SU-DHL-6 (cell line): ENCODE measurements around the gene ROR1.

Experiments
- H2AFZ ChIP-seq: fragments of 200-600 bp; sonication (generic); 2 replicates; pipeline ENCODE4 v1.6.1; 2014; ENCODE audit warnings: low read depth, mild to moderate bottlenecking, moderate library complexity, mixed read lengths, antibody characterized with exemption, low read length; ENCODE audit not compliant: severe bottlenecking
- H3F3A ChIP-seq: fragments of 200-600 bp; shearing (Covaris generic); 2 replicates; pipeline ENCODE4 v1.6.0; 2016; ENCODE audit warnings: antibody characterized with exemption, mild to moderate bottlenecking; ENCODE audit not compliant: insufficient read depth
- H3K27ac ChIP-seq: fragments of 200-600 bp; sonication (generic); 2 replicates; pipeline ENCODE4 v1.5.1; 2016; ENCODE audit warnings: low read depth, mild to moderate bottlenecking, low read length, moderate library complexity, mixed read lengths
- H3K27me3 ChIP-seq: fragments of 200-600 bp; sonication (generic), shearing (Covaris generic); 2 replicates; pipeline ENCODE4 v1.6.0; 2014; ENCODE audit warnings: mild to moderate bottlenecking, low read length
- H3K36me3 ChIP-seq: fragments of 200-600 bp; sonication (generic); 2 replicates; pipeline ENCODE4 v1.6.1; 2014; ENCODE audit warnings: mild to moderate bottlenecking, low read length, mixed read lengths
- H3K4me2 ChIP-seq: fragments of 300-600, 200-600 bp; shearing (Covaris generic), sonication (generic); 2 replicates; pipeline ENCODE4 v1.6.0; 2014; ENCODE audit warnings: low read length, low read depth, mild to moderate bottlenecking; ENCODE audit not compliant: poor library complexity, severe bottlenecking
- H3K4me3 ChIP-seq: fragments of 200-600 bp; sonication (generic); 2 replicates; pipeline ENCODE4 v1.5.1; 2014; ENCODE audit warnings: antibody characterized with exemption, low read length, mild to moderate bottlenecking, mixed read lengths; ENCODE audit not compliant: insufficient read depth, poor library complexity, severe bottlenecking
- H3K79me2 ChIP-seq: fragments of 200-600 bp; sonication (generic); 2 replicates; pipeline ENCODE4 v1.6.1; 2014; ENCODE audit warnings: mild to moderate bottlenecking, low read length, moderate library complexity; ENCODE audit not compliant: insufficient read depth
- H3K9ac ChIP-seq: fragments of 200-600 bp; sonication (generic); 2 replicates; pipeline ENCODE4 v1.7.0; 2014; ENCODE audit warnings: mild to moderate bottlenecking, low read length
- H3K9me2 ChIP-seq: fragments of 200-600 bp; sonication (generic); replicated peaks from 2 replicates; pipeline ENCODE4 v1.6.1; 2014; ENCODE audit warnings: low read length; ENCODE audit not compliant: insufficient read depth
- H3K9me3 ChIP-seq: fragments of 200-600 bp; sonication (generic); 2 replicates; pipeline ENCODE4 v1.6.1; 2014; ENCODE audit warnings: low read length, mixed read lengths; ENCODE audit not compliant: insufficient read depth
- H4K20me1 ChIP-seq: fragments of 200-600 bp; sonication (generic); 2 replicates; pipeline ENCODE4 v1.6.1; 2014; ENCODE audit warnings: low read depth, mild to moderate bottlenecking, antibody characterized with exemption, low read length, moderate library complexity, mixed read lengths
- CTCF ChIP-seq: fragments of 200-600 bp; sonication (generic); IDR thresholded peaks from one replicate; pipeline ENCODE4 v1.5.1; 2017; ENCODE audit warnings: antibody characterized with exemption, mild to moderate bottlenecking, low read length, moderate library complexity; ENCODE audit not compliant: insufficient read depth, poor library complexity, severe bottlenecking
- EZH2phosphoT487 ChIP-seq: fragments of 200-600 bp; sonication (generic), shearing (Covaris generic); conservative IDR thresholded peaks from 2 replicates; pipeline ENCODE4 v1.6.1; 2018; ENCODE audit warnings: mild to moderate bottlenecking, antibody characterized with exemption, low read length, moderate library complexity, mixed read lengths

ROR1 gene

GRCh38 chr1:64038965-64039364 lies 265.1 kb downstream of the ROR1 start:
- Histone ChIP-seq H3K9ac (no peak overlapping the region), H3K27me3 (no peaks in the 10 kb centered on the region), H3K79me2 (no peaks in the 10 kb centered on the region), H2AFZ (no peak overlapping the region), H3K27ac (no peak overlapping the region), H3K4me2 (no peak overlapping the region), H3K36me3 (no peaks in the 10 kb centered on the region), H3F3A (no peaks in the 10 kb centered on the region), H3K9me3 (no peaks in the 10 kb centered on the region), H4K20me1 (no peaks in the 10 kb centered on the region), H3K4me3 (no peak overlapping the region), H3K9me2 (no peaks in the 10 kb centered on the region)
- TF ChIP-seq CTCF (no peak), EZH2phosphoT487 (no peak)

- H3K4me2 ChIP-seq, result no peak overlapping the region
- H3K4me3 ChIP-seq, result no peak overlapping the region
- H3K27ac ChIP-seq, result no peak overlapping the region
- no peaks in the 10 kb centered on the region for H3K27me3 ChIP-seq
- no peaks in the 10 kb centered on the region for H3F3A ChIP-seq
- H3K9me3 ChIP-seq, result no peaks in the 10 kb centered on the region
- H4K20me1 ChIP-seq, result no peaks in the 10 kb centered on the region
- no peaks in the 10 kb centered on the region for H3K36me3 ChIP-seq
- TF ChIP-seq CTCF (no peak), EZH2phosphoT487 (no peak)
- H3K9ac ChIP-seq, result no peak overlapping the region
- H3K9me2 ChIP-seq, result no peaks in the 10 kb centered on the region
- no peaks in the 10 kb centered on the region for H3K79me2 ChIP-seq
- H2AFZ ChIP-seq, result no peak overlapping the region
Measured at GRCh38 chr1:64039390-64039926, 265.6 kb downstream of the ROR1 start.

- H3K9me3 ChIP-seq, result no peaks in the 10 kb centered on the region
- TF ChIP-seq EZH2phosphoT487 (no peak), CTCF (no peak)
- no peak overlapping the region for H3K9ac ChIP-seq
- no peaks in the 10 kb centered on the region for H3K36me3 ChIP-seq
- no peak overlapping the region for H2AFZ ChIP-seq
- H3K79me2 ChIP-seq, result no peaks in the 10 kb centered on the region
- H3F3A ChIP-seq, result no peaks in the 10 kb centered on the region
- H3K9me2 ChIP-seq, result no peaks in the 10 kb centered on the region
- no peak overlapping the region for H3K27ac ChIP-seq
- H4K20me1 ChIP-seq, result no peaks in the 10 kb centered on the region
- no peaks in the 10 kb centered on the region for H3K27me3 ChIP-seq
- H3K4me3 ChIP-seq, result no peak overlapping the region
- H3K4me2 ChIP-seq, result no peak overlapping the region
Measured at GRCh38 chr1:64041371-64042131, 267.7 kb downstream of the ROR1 start.
